Motor neuron (in vitro differentiated cells): Measurements from ENCODE around the gene PDGFD. TPM values are rescaled to one million over a fixed set of nuclear protein-coding genes. Genes with fewer than 3 reads are reported as not detected.
A peak's percentile ranks its signal among the peaks of the same experiment; 100 is the strongest.

Experiments used
- ATAC-seq, 8 experiments: fragments of 200-7000 bp; cut with Tn5 transposase; replicated peaks in 6 of 8; 2 replicates each; pipeline ENCODE4 v1.8.0; 2021; ENCODE audit warnings: mild to moderate bottlenecking in 8 of 8, moderate library complexity in 8 of 8
- H3K27ac ChIP-seq, 2 donors: fragments of 250-450 bp; sonication (Bioruptor Pico); 2 replicates each; pipeline ENCODE4 v1.9.0; 2021; ENCODE audit warnings: antibody characterized with exemption in 2 of 2, mild to moderate bottlenecking in 2 of 2, moderate library complexity in 1 of 2
- H3K4me1 ChIP-seq, 2 donors: fragments of 250-450 bp; sonication (Bioruptor Pico); replicated peaks in 1 of 2; 2 replicates each; pipeline ENCODE4 v1.6.1; 2021; ENCODE audit warnings: antibody characterized with exemption in 2 of 2, mild to moderate bottlenecking in 2 of 2, moderate library complexity in 1 of 2
- H3K4me3 ChIP-seq, 5 donors: fragments of 250-450 bp; sonication (Bioruptor Pico); 2 replicates each; pipeline ENCODE4 v1.9.0; 2021; ENCODE audit warnings: antibody characterized with exemption in 5 of 5, mild to moderate bottlenecking in 5 of 5, moderate library complexity in 4 of 5
- WGBS, 10 experiments: fragments of 450-650 bp; shearing (Covaris generic); methylation state at CpG; one replicate each; pipeline ENCODE4 v1.0.0; 2022; 5-methylcytosine and 5-hydroxymethylcytosine counted together
- in situ Hi-C, 9 experiments: fragments of 400-800 bp; cut with MboI; loops; one replicate each; pipeline ENCODE4 v1.15.0; 2021; ENCODE audit warnings: low sequenced_read_pairs in 9 of 9, low pct_unique_long_range_greater_than_20kb in 2 of 9; ENCODE audit not compliant: unreplicated experiment in 9 of 9
- total RNA-seq, 8 experiments: library from RNA; unstranded; fragments of 300-600 nt; gene quantifications; 2 replicates each; pipeline versions ENCODE4 v1.2.3 to v1.2.4, GENCODE V29; 2022

Gene PDGFD
- total RNA-seq, 8 experiments from 2014 or later = 0.43 to 23.1 (median 3.0) TPM

DNA sequence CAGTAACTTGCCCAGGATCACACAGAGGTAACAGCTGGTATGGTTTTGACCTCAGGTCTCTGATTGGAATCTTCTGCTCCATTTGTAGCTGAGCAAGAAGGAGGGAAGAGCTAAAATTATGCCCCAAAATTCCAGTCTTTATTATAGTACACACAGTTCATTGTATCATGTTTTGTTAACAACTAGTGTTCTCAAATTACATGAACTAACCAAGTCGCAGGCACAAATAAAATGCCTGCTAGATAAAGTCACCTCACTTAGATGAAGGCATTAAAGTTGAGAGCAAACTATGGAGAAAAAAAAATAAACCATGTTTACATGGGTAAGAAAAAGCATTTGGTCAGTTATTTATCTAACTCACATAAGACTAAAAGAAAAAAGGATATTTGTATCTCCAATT is 58.8 kb downstream of the PDGFD start:
- no peak for ATAC-seq
- Histone ChIP-seq H3K4me3 (no peak overlapping the region), H3K4me1 (no peaks in the 10 kb centered on the region), H3K27ac (no peak overlapping the region)
- 0 to 100% (median 63%) methylated on average over 1 of the region's 1 CpG; no CpG with 5 or more reads in 3 of the 10 experiments for WGBS, 10 experiments
- in situ Hi-C loops = no loop called here

DNA sequence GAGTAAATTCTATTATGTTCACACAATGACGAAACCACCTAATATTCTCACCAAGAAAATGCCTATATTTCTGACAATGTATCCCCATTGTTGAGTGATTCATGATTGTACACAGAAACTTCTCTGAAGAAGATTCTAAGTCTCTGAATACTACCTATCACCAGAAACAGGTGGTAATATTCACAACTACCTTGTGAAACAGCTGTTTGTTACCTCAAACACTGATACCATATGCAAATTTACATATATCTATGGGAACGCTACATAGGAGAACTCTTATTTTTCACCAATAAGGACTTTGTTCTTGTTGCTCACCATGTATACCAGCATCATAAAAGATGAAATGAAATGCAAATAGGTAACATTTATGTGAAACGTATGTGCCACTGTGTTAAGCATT is 59.3 kb downstream of the PDGFD start:
- no peak for ATAC-seq
- Histone ChIP-seq H3K4me1 (no peaks in the 10 kb centered on the region), H3K4me3 (no peak overlapping the region), H3K27ac (no peak overlapping the region)
- in situ Hi-C loops = no loop called here
- 50 to 100% (median 79%) methylated on average over 1 to 3 of the region's 3 CpGs for WGBS, 10 experiments

DNA sequence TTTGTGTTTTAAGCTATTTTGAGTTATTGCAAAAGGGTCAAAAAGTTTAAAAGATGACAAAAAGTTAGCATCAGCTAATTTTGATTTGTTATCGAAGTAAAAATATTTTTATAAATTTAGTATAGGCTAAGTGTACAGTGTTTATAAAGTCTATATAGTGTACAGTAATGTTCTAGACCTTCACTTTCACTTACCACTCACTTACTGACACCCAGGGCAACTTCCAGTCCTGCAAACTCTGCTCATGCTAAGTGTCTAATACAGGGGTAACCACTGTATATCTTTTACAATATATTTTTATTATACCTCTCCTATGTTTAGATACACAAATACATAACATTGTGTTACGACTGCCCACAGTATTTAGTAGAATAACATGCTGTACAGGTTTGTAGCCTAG is 59.7 kb downstream of the PDGFD start:
- WGBS, 10 experiments = 57 to 100% (median 86%) methylated on average over 1 to 2 of the region's 2 CpGs; no CpG with 5 or more reads in 2 of the 10 experiments
- in situ Hi-C loops = no loop called here
- H3K27ac ChIP-seq = no peak overlapping the region
- H3K4me1 ChIP-seq = no peaks in the 10 kb centered on the region
- ATAC-seq = no peak
- H3K4me3 ChIP-seq = no peak overlapping the region

DNA sequence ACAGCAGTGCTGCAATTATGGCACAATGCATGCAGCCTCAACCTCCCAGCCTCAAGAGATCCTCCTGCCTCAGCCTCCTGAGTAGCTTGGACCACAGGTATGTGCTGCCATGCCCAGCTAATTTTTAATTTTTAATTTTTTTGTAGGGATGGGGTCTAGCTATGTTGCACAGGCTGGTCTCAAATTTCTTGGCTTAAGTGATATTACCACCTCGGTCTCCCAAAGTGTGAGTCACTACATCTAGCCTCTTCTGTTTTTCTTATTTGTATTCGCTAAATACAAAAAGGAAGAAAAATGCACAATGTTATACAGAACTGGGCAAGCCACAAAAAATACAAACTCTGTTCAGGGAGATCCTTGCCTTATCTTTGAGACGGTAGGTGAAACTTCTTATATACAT is 65.4 kb downstream of the PDGFD start:
- in situ Hi-C loops = no loop called here
- no peak for ATAC-seq
- Histone ChIP-seq H3K4me1 (peaks cover 0 to 9% of the 10 kb centered on the region in 2 donors), H3K27ac (no peak overlapping the region), H3K4me3 (no peak overlapping the region)
- WGBS, 10 experiments = 0 to 100% (median 48%) methylated on average over 1 to 2 of the region's 3 CpGs; no CpG with 5 or more reads in 2 of the 10 experiments

DNA sequence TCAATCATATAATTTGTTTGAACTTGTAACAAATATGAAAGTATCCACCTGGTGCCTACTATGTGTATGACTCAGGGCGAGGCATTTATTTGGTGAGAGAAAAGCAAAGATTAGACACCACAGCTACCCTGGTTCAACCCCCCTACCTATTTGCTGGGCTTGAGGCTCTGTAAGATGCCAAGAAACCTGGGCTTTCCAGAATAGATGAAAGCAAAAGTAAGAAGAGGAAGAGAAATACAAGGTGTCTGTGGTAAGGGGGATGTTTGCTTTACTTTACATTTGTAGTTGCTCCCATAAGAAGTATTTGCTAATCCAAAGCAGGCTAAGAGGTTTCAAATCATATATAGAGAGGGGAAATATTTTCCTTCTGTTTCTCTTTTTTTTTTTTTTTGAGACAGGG is 65.8 kb downstream of the PDGFD start:
- WGBS, 10 experiments = 33 to 100% (median 93%) methylated on average over 1 of the region's 1 CpG; no CpG with 5 or more reads in 4 of the 10 experiments
- Histone ChIP-seq H3K4me1 (peaks cover 0 to 9% of the 10 kb centered on the region in 2 donors), H3K4me3 (no peak overlapping the region), H3K27ac (no peak overlapping the region)
- ATAC-seq = no peak
- in situ Hi-C loops = no loop called here

DNA sequence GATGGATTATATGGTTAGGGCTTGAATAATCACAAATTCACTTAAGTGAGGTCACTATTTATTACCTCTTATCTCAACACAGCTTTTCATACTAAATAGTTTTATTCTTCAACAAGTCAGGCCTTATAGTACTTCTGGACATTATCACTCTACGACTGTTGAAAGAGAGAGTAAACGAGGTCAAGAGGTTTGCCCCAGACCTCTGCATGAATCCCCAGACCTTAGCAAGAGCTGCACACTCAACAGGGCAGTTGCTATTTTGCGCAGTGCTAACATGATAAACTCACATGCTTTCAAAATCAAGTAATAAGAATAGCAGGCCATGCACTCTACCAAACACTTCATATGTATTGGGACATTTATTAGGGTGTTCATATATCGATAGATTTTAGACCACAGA is 67.0 kb downstream of the PDGFD start:
- H3K4me1 ChIP-seq = peaks cover 0 to 9% of the 10 kb centered on the region in 2 donors
- in situ Hi-C loops = no loop called here
- no peak overlapping the region for H3K4me3 ChIP-seq
- H3K27ac ChIP-seq = no peak overlapping the region
- 40 to 100% (median 95%) methylated on average over 1 to 4 of the region's 4 CpGs; no CpG with 5 or more reads in 2 of the 10 experiments for WGBS, 10 experiments
- ATAC-seq = no peak

DNA sequence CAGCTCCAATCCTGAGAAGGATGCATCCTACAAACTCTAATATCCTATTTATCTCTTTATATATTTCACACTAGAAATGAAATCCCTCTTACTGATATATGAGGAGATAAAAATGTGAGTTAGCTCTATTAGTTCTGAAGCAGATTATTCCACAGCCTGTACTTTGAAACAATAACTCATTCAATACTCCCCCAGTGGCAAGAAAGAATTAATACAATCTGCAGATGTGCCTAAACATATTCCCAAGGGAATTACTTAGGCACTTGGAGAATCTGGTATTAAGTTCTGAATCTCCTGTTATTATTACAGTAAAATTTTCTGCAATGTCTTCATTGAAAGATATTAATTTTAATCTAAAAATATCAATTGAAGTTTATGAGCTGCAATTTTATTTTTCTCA is 68.2 kb downstream of the PDGFD start:
- Histone ChIP-seq H3K27ac (no peak overlapping the region), H3K4me3 (no peak overlapping the region), H3K4me1 (peaks cover 0 to 15% of the 10 kb centered on the region in 2 donors)
- in situ Hi-C loops = no loop called here
- peak in 1 of 8 experiments; percentile 12 for ATAC-seq

DNA sequence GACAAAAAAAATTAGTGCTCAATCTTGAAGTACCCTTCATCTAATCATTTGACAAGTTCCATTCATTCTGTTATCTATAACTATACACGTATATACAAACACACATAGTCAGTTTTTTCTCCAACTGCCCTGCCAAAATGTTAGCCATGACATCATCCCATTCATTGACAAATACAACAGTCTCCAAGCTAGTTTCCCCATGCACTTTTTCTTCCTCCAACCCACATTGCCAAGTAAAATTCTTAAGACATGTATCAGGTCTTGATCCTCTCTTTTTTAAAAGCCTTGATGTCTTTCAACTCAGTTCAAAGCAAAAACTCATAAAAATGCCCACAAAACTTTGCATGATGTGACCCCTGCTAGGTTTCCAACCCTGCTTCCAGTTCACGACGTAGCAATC is 69.4 kb downstream of the PDGFD start:
- in situ Hi-C loops = no loop called here
- no peak overlapping the region for H3K27ac ChIP-seq
- no peak overlapping the region for H3K4me3 ChIP-seq
- ATAC-seq = no peak
- 66 to 100% (median 88%) methylated on average over 1 to 3 of the region's 3 CpGs for WGBS, 10 experiments
- peaks cover 0 to 17% of the 10 kb centered on the region in 2 donors for H3K4me1 ChIP-seq

DNA sequence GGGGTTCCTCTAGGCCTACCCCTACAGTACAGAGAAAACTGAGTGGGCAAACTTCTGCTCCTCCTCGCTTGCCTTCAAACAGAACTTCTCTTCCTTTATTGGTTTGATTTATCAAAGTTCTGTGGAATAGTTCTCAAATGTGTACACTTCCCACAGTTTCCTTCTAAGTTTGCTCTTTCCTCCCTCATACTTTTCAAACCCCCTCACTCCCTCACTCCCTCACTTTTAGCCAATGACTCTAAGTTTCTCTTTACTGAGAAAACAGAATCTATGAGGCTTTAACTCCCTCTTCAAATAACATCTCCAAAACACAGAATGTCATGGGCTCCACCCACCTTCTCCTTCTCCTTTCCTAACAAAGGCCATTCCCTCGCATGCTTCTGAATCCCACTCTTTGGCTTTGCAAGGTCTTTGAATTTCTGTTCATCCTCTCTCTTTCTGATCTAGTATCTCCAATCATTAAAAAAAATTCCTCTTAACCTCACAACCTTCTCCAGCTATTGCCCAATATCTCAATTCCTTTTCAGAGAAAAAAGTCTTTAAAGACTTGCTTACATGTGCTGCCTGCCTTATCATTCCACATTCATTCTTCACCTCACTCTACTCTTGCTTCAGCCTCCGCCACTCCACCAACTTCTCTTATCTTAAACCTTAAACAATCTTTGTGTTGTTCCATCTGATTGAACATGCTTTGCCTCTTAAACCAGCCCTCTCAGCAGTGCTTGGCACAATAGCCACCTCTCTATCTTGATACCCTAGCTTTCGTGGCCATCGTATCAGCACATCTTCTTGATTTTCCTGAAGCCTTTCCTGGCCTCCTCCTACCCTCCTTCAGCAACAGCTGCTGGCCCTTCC is 70.3 kb downstream of the PDGFD start:
- H3K4me1 ChIP-seq = peaks cover 0 to 17% of the 10 kb centered on the region in 2 donors
- H3K27ac ChIP-seq = no peak overlapping the region
- 57 to 100% (median 95%) methylated on average over 2 to 5 of the region's 5 CpGs for WGBS, 10 experiments
- H3K4me3 ChIP-seq = no peak overlapping the region
- ATAC-seq = no peak
- in situ Hi-C loops = no loop called here

DNA sequence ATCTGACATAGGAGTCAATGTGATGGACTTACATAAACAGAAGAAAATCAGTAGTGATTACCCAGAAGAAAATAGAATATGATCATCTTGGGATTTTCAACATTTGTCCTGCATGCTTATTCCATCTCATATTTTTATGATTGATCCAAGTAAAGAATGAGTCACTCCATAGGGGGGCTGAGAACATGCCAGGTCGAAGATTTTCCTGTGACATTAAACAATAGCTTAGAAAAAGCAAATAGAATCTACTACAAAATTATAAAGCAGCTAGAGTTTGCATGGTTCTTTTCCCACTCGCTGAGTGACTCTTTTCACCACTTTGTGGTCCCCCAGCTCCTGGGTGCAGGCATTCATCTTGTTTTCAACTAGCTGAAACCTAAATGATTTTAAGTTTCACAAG is 71.2 kb downstream of the PDGFD start:
- WGBS, 10 experiments = 38 to 100% (median 83%) methylated on average over 1 to 2 of the region's 2 CpGs; no CpG with 5 or more reads in 1 of the 10 experiments
- ATAC-seq = no peak
- in situ Hi-C loops = no loop called here
- Histone ChIP-seq H3K4me3 (no peak overlapping the region), H3K4me1 (peaks cover 0 to 17% of the 10 kb centered on the region in 2 donors), H3K27ac (no peak overlapping the region)

DNA sequence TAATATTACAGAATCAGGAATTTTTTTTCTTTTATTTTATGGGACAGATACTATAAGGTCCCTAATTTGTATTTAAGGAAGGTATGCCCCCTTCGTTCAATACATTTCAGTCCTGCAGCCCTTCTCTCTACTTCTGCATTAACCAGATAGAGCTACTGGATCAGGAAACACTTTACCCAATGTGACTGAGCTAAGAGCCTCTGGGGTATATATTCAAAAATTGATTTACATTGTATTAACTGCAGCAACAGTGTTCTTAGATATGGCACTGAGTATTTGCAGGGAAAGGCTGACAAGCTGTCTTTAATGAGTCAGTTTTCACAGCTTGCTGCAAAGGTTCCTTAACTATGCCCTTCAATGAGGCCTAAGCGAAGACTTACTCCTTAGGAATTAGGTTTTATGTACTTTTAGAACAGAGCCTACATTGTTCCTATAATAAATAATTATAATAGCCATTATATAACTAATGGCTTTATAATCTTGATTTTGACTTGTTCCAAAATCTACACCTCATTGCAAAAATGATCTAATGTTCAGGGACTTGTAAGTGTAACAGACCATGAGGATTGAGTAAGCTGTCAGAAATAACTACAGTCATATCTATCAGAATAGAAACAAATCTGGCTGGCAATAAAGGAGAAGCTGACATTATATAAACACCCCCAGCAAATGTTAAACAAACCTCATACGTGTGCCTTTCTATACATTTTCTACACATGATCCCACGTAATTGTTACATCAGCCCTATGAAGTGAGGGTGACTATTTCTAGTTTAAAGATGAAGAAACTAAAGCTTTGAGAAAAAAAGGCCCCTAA is 72.5 kb downstream of the PDGFD start:
- WGBS, 10 experiments = 65 to 96% (median 91%) methylated on average over 2 to 4 of the region's 4 CpGs
- Histone ChIP-seq H3K27ac (no peak overlapping the region), H3K4me3 (no peak overlapping the region), H3K4me1 (peaks cover 0 to 17% of the 10 kb centered on the region in 2 donors)
- peak in 1 of 8 experiments; percentile 29 for ATAC-seq
- in situ Hi-C loops = no loop called here

DNA sequence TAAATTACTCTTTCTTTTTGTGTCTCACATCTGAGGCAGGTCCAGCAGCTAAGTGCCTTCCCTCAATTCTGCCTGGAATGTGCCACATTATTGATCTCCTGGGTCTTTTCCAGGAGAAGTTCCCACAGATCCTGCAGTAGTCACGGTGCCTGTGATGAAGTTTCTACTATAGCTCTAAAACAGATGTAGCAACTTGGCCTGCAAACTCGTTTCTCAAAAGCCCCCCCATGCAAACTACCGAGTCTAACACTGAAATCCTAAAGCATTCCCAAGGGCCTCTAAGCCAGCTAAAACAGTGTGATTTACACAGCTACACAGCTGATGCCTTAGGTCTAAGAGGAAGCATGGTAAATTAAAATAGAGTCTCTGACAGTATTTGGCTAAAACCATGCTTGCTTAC is 73.2 kb downstream of the PDGFD start:
- ATAC-seq = peak in 1 of 8 experiments; percentile 46
- in situ Hi-C loops = no loop called here
- Histone ChIP-seq H3K4me3 (no peak overlapping the region), H3K27ac (no peak overlapping the region), H3K4me1 (peaks cover 0 to 10% of the 10 kb centered on the region in 2 donors)
- 37 to 77% (median 40%) methylated on average over 1 to 3 of the region's 3 CpGs; no CpG with 5 or more reads in 7 of the 10 experiments for WGBS, 10 experiments

DNA sequence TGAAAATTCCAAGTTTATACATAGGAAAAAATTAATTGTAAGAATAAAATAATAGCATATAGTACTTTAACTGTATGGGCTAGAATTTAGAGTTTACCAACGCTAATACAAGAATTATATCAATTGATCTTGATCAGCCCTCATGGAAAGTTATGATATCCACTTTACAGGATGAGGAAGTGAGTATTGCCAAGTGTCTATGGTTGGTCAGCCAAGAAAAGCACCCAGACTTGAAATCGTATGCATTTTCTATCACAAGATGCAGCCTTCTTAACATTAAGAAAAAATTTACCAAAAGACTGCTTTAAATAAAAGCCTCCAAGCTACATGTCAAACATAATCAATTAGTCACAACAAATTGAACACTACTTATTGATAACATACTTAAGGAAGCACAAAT is 74.5 kb downstream of the PDGFD start:
- in situ Hi-C loops = no loop called here
- Histone ChIP-seq H3K27ac (no peak overlapping the region), H3K4me3 (no peak overlapping the region), H3K4me1 (peaks cover 0 to 8% of the 10 kb centered on the region in 2 donors)
- ATAC-seq = no peak
- 15 to 96% (median 70%) methylated on average over 1 to 2 of the region's 2 CpGs for WGBS, 10 experiments
